HG02798 (cell line): ENCODE results near the gene ANKS4B.
"Not testable (repeated sequence)": the region's sequence is repeated elsewhere in the genome, so short reads cannot be mapped to it uniquely, and the experiment has no call there.

Experiments used
- ATAC-seq: cut with Tn5 transposase; IDR thresholded peaks from one replicate; pipeline ENCODE4 v1.9.1; 2021; ENCODE audit warnings: mild to moderate bottlenecking; ENCODE audit not compliant: unreplicated experiment, poor library complexity

ANKS4B gene

GRCh38 chr16:21260870-21261791 lies 27.6 kb downstream of the ANKS4B start:
- no peak for ATAC-seq

GRCh38 chr16:21262779-21263639 lies 29.5 kb downstream of the ANKS4B start:
- no peak for ATAC-seq

GRCh38 chr16:21263640-21264570 lies 30.4 kb downstream of the ANKS4B start:
- ATAC-seq, result peak; percentile 72

GRCh38 chr16:21264571-21265036 lies 31.1 kb downstream of the ANKS4B start:
- ATAC-seq, result no peak

- ATAC-seq, result no peak
Measured at GRCh38 chr16:21265104-21265837, 31.8 kb downstream of the ANKS4B start.

- ATAC-seq, result no peak
Measured at GRCh38 chr16:21267298-21267697, 33.8 kb downstream of the ANKS4B start.

- ATAC-seq, result no peak
Measured at GRCh38 chr16:21268236-21268635, 34.7 kb downstream of the ANKS4B start.

GRCh38 chr16:21272253-21272652 lies 38.8 kb downstream of the ANKS4B start:
- no peak for ATAC-seq

GRCh38 chr16:21272763-21273162 lies 39.3 kb downstream of the ANKS4B start:
- ATAC-seq, result not testable (repeated sequence)

- peak; percentile 35 for ATAC-seq
Measured at GRCh38 chr16:21274172-21274726, 40.8 kb downstream of the ANKS4B start.

- no peak for ATAC-seq
Measured at GRCh38 chr16:21275529-21275928, 42.0 kb downstream of the ANKS4B start.

GRCh38 chr16:21276090-21276489 lies 42.6 kb downstream of the ANKS4B start:
- no peak for ATAC-seq

GRCh38 chr16:21277045-21277926 lies 43.8 kb downstream of the ANKS4B start:
- ATAC-seq, result no peak

- peak; percentile 74 for ATAC-seq
Measured at GRCh38 chr16:21277927-21278706, 44.6 kb downstream of the ANKS4B start, which contains the start of gene CRYM. TSS of gene CRYM (minus strand) at chr16:21278290. CDS start at chr16:21278251, 39 bp downstream.

GRCh38 chr16:21279501-21279900 lies 46.0 kb downstream of the ANKS4B start:
- no peak for ATAC-seq

- no peak for ATAC-seq
Measured at GRCh38 chr16:21281698-21282389, 48.3 kb downstream of the ANKS4B start.
